GM12801 (cell line): ENCODE data around the gene MRPS16.

Experiments
- CTCF ChIP-seq: IDR thresholded peaks from one replicate; pipeline ENCODE4 v1.5.1; 2011; ENCODE audit warnings: control low read depth; ENCODE audit not compliant: insufficient read length; ENCODE audit errors: extremely low read depth

The MRPS16 gene

GRCh38 chr10:73233883-73234282 lies 18.6 kb downstream of the MRPS16 start:
- no peak for TF ChIP-seq CTCF

- no peak for TF ChIP-seq CTCF
Observed at GRCh38 chr10:73232887-73233286, 19.6 kb downstream of the MRPS16 start.

GRCh38 chr10:73229567-73229966 lies 22.9 kb downstream of the MRPS16 start:
- TF ChIP-seq CTCF, result no peak

GRCh38 chr10:73228247-73228646 lies 24.2 kb downstream of the MRPS16 start:
- no peak for TF ChIP-seq CTCF

GRCh38 chr10:73226663-73227062 lies 25.8 kb downstream of the MRPS16 start:
- no peak for TF ChIP-seq CTCF

- no peak for TF ChIP-seq CTCF
Observed at GRCh38 chr10:73225518-73225917, 26.9 kb downstream of the MRPS16 start.

GRCh38 chr10:73220989-73221388 lies 31.5 kb downstream of the MRPS16 start:
- TF ChIP-seq CTCF, result no peak

GRCh38 chr10:73219384-73219783 lies 33.1 kb downstream of the MRPS16 start:
- TF ChIP-seq CTCF, result no peak
